ENCODE measurements around the gene ALDH1A1. TPM values are rescaled to one million over a fixed set of nuclear protein-coding genes. Genes with fewer than 3 reads are reported as not detected.

ALDH1A1 gene
- total and polyA plus RNA-seq, 2 donors (not counting 3 experiments of a cell fraction or from before 2014, with no cell fraction given) = 91.1 to 287 TPM

DNA sequence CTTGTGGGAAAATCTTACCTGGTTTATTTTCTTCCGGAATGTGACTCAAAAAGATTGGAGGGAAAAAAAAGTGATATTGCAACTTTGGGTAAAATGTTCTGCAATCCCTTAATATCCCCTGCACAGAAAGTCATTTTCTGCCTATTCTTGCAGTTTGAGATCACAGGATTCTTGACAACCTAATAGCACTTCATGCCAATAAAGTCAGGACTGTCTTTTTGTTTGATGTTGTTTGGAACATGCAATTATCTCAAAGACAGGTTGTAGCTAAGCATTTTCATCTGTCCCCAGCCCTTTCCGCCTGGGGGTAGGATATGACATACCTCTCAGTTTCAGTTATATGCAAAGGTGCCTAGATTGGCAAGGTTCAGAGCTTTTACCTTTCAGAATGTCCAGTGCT, 63.9 kb downstream of the ALDH1A1 start:
- intact Hi-C loops (cut with micrococcal nuclease) = no loop called here

More for the DNA sequence above, 63.9 kb downstream of the ALDH1A1 start:
- CTCF ChIA-PET = no interaction called here
- no peaks in the 10 kb centered on the region for H3K9me1 ChIP-seq (replicated peaks; ENCODE audit: control insufficient read depth, extremely low read depth, insufficient read depth, low read length)
- H3K9me3 ChIP-seq (replicated peaks; ENCODE audit: control insufficient read depth, insufficient read depth, low read length) = no peaks in the 10 kb centered on the region
- no peaks in the 10 kb centered on the region for H4K20me1 ChIP-seq (replicated peaks; ENCODE audit: control insufficient read depth, extremely low read depth, insufficient read depth, low read length)
- H3K27ac ChIP-seq (ENCODE audit: insufficient read depth, low read depth, low read length) = no peak overlapping the region
- TF ChIP-seq EZH2 (IDR thresholded peaks at IDR 0.05; ENCODE audit: borderline replicate concordance, low read depth, low read length, severe bottlenecking) = no peak
- TF ChIP-seq POLR2AphosphoS5 (IDR thresholded peaks at IDR 0.05; ENCODE audit: insufficient read depth, low read depth, low read length) = no peak
- TF ChIP-seq POLR2A (IDR thresholded peaks at IDR 0.05; ENCODE audit: low read depth, low read length) = no peak
- no peak for TF ChIP-seq JUN (IDR thresholded peaks at IDR 0.05; ENCODE audit: borderline replicate concordance, insufficient read depth, insufficient read length, low read depth)
- TF ChIP-seq MYC (IDR thresholded peaks at IDR 0.05; ENCODE audit: low read depth, low read length) = no peak
- no peak for TF ChIP-seq FOS (IDR thresholded peaks at IDR 0.05; ENCODE audit: borderline replicate concordance, insufficient read depth, low read length)
- TF ChIP-seq GATA2 (IDR thresholded peaks at IDR 0.05; ENCODE audit: insufficient read depth, insufficient read length, low read depth, low read length) = no peak
- TF ChIP-seq, protein P1, sequence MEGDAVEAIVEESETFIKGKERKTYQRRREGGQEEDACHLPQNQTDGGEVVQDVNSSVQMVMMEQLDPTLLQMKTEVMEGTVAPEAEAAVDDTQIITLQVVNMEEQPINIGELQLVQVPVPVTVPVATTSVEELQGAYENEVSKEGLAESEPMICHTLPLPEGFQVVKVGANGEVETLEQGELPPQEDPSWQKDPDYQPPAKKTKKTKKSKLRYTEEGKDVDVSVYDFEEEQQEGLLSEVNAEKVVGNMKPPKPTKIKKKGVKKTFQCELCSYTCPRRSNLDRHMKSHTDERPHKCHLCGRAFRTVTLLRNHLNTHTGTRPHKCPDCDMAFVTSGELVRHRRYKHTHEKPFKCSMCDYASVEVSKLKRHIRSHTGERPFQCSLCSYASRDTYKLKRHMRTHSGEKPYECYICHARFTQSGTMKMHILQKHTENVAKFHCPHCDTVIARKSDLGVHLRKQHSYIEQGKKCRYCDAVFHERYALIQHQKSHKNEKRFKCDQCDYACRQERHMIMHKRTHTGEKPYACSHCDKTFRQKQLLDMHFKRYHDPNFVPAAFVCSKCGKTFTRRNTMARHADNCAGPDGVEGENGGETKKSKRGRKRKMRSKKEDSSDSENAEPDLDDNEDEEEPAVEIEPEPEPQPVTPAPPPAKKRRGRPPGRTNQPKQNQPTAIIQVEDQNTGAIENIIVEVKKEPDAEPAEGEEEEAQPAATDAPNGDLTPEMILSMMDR (IDR thresholded peaks at IDR 0.05; ENCODE audit: extremely low read depth in 1 of 2, insufficient read depth in 1 of 2, low read depth in 1 of 2, low read length in 2 of 2) = no peak
- TF ChIP-seq, protein P2, sequence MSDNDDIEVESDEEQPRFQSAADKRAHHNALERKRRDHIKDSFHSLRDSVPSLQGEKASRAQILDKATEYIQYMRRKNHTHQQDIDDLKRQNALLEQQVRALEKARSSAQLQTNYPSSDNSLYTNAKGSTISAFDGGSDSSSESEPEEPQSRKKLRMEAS (IDR thresholded peaks at IDR 0.05; ENCODE audit: insufficient read depth, insufficient read length) = no peak
- POLR2A ChIA-PET = no interaction called here
- FAIRE-seq (no peak), DNase-seq (ENCODE audit: low read depth, low spot score) (no peak)
- no peak overlapping the region for H3K4me2 ChIP-seq (ENCODE audit: insufficient read depth, low read length)
- no peaks in the 10 kb centered on the region for H3K4me1 ChIP-seq (ENCODE audit: control insufficient read depth, extremely low read depth, insufficient read depth, low read length)
- no peak overlapping the region for H3K4me3 ChIP-seq (replicated peaks in 1 of 3; ENCODE audit: insufficient read depth in 1 of 3, low read depth in 1 of 3, low read length in 3 of 3)
- no peaks in the 10 kb centered on the region for H3K79me2 ChIP-seq (ENCODE audit: control insufficient read depth, insufficient read depth, low read length)
- H3K36me3 ChIP-seq (ENCODE audit: control insufficient read depth in 2 of 2, extremely low read depth in 1 of 2, insufficient read depth in 2 of 2, low read length in 2 of 2) = peaks cover 0 to 2% of the 10 kb centered on the region in 2 experiments
- BruUV-seq (replicated peaks) = no TSS peak
- dilution Hi-C loops (cut with MboI; ENCODE audit: extremely low pct_ligation_motif_present, low sequenced_read_pairs) = no loop called here
- H3K27me3 ChIP-seq (ENCODE audit: control insufficient read depth in 2 of 2, insufficient read depth in 2 of 2, low read length in 2 of 2) = no peaks in the 10 kb centered on the region
- H3K9ac ChIP-seq (replicated peaks; ENCODE audit: extremely low read depth, insufficient read depth, low read length) = no peak overlapping the region
- no peak overlapping the region for H2AFZ ChIP-seq (ENCODE audit: low read depth, low read length)
